Suprapubic skin (tissue), 4 donors: ENCODE measurements around the gene NSUN2. TPM values are rescaled to one million over a fixed set of nuclear protein-coding genes. Genes with fewer than 3 reads are reported as not detected.
"Not testable (repeated sequence)": the region's sequence is repeated elsewhere in the genome, so short reads cannot be mapped to it uniquely, and the experiment has no call there.

Experiments
- DNase-seq, 2 donors: peaks; one replicate each; pipeline ENCODE4 v3.0.0-alpha.2; 2019; ENCODE audit warnings: low spot score in 2 of 2
- H3K27ac ChIP-seq: fragments of 200-600 bp; sonication (generic); one replicate; pipeline ENCODE4 v1.5.1; 2019
- H3K27me3 ChIP-seq: fragments of 200-600 bp; sonication (generic); one replicate; pipeline ENCODE4 v1.5.1; 2019
- H3K36me3 ChIP-seq: fragments of 200-600 bp; sonication (generic); one replicate; pipeline ENCODE4 v1.5.1; 2019
- H3K4me1 ChIP-seq: fragments of 200-600 bp; sonication (generic); one replicate; pipeline ENCODE4 v1.5.1; 2019
- H3K4me3 ChIP-seq: fragments of 200-600 bp; sonication (generic); one replicate; pipeline ENCODE4 v1.5.1; 2019; ENCODE audit warnings: mild to moderate bottlenecking
- H3K9me3 ChIP-seq: fragments of 200-600 bp; sonication (generic); one replicate; pipeline ENCODE4 v1.5.1; 2019
- EP300 ChIP-seq: sonication (generic); formaldehyde crosslinking; IDR thresholded peaks from one replicate; pipeline ENCODE4 v1.6.1; 2017; ENCODE audit warnings: antibody characterized with exemption
- POLR2A ChIP-seq, 2 donors: fragments of 450-650 bp; IDR thresholded peaks; one replicate each; pipeline ENCODE4 v1.6.1; 2017; ENCODE audit warnings: antibody characterized with exemption in 2 of 2, mild to moderate bottlenecking in 2 of 2, moderate library complexity in 2 of 2
- POLR2AphosphoS5 ChIP-seq, 3 donors: sonication (generic); formaldehyde crosslinking; IDR thresholded peaks; one replicate each; pipeline ENCODE4 v1.6.1; 2017; ENCODE audit warnings: antibody characterized with exemption in 3 of 3
- WGBS: methylation state at CpG from one replicate; pipeline ENCODE4 v1.1.5; 2018; 5-methylcytosine and 5-hydroxymethylcytosine counted together
- total RNA-seq, 4 donors: library from RNA; depleted of rRNA; stranded (reverse); fragments of >200 nt; gene quantifications; one replicate each; pipeline ENCODE4 v1.1.0, GENCODE V29; 2016
- TF ChIP-seq, protein P1 (sequence below), 2 donors: fragments of 200-600 bp in 1 of 2; fragments of 450-650 bp in 1 of 2; sonication (generic) in 1 of 2; IDR thresholded peaks; one replicate each; pipeline ENCODE4 v1.5.1; 2016 to 2019; ENCODE audit warnings: antibody characterized with exemption in 2 of 2, mild to moderate bottlenecking in 1 of 2, moderate library complexity in 1 of 2

Gene NSUN2
- total RNA-seq, 4 donors from 2014 or later: 48.8 to 90.8 (median 56.4) TPM

DNA sequence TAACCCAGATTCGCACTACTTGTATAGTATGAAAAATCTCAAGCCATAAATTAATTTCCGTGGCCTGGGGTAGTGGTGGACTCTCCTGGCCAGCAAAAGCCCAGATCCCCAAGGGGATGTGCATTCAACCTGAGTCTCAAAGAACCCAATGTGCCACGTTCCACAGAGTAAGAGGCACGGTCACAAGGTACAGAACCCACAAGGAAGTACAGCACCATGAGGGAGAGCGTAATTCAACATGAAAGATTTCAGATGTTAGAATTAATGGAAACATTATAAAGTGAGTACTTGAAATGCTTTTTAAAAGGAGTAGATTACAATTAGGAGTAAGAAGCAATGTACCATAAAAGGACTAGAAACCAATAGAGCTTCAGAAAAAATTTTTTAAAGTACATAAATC is 23.8 kb upstream of the NSUN2 start:
- TF ChIP-seq EP300 (no peak), POLR2AphosphoS5 (IDR thresholded peaks at IDR 0.05) (no peak), POLR2A (IDR thresholded peaks at IDR 0.05) (no peak)
- TF ChIP-seq, protein P1, sequence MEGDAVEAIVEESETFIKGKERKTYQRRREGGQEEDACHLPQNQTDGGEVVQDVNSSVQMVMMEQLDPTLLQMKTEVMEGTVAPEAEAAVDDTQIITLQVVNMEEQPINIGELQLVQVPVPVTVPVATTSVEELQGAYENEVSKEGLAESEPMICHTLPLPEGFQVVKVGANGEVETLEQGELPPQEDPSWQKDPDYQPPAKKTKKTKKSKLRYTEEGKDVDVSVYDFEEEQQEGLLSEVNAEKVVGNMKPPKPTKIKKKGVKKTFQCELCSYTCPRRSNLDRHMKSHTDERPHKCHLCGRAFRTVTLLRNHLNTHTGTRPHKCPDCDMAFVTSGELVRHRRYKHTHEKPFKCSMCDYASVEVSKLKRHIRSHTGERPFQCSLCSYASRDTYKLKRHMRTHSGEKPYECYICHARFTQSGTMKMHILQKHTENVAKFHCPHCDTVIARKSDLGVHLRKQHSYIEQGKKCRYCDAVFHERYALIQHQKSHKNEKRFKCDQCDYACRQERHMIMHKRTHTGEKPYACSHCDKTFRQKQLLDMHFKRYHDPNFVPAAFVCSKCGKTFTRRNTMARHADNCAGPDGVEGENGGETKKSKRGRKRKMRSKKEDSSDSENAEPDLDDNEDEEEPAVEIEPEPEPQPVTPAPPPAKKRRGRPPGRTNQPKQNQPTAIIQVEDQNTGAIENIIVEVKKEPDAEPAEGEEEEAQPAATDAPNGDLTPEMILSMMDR (IDR thresholded peaks at IDR 0.05): no peak
- WGBS: over 99% methylated on average over 5 of the region's 5 CpGs
- Histone ChIP-seq H3K9me3 (no peaks in the 10 kb centered on the region), H3K4me3 (no peak overlapping the region), H3K36me3 (peaks cover 69% of the 10 kb centered on the region), H3K4me1 (no peaks in the 10 kb centered on the region), H3K27me3 (no peaks in the 10 kb centered on the region), H3K27ac (no peak overlapping the region)
- DNase-seq: no peak

DNA sequence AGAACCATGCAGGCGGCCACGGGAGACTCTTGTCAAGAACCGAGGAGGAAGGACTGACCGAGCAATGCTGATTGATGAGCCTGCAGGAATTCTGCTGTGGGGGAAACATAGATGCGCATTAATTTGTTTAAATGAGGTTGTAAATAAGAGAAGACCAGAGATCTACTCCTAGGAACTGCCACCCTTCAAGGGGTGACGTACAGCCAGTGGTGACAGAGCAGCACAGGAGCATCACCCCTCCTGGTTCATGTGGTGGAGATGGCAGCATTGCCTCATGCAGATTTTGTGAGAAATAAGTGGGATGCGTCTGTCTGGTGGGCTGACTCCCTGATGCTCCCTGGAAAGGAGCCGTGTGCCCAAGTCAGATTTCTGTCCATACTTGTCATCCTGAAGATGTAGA is 22.6 kb upstream of the NSUN2 start:
- TF ChIP-seq POLR2AphosphoS5 (IDR thresholded peaks at IDR 0.05): no peak
- no peak for TF ChIP-seq EP300
- TF ChIP-seq POLR2A (IDR thresholded peaks at IDR 0.05): no peak
- TF ChIP-seq, protein P1 (IDR thresholded peaks at IDR 0.05): no peak
- 97% methylated on average over 8 of the region's 8 CpGs for WGBS
- peaks cover 64% of the 10 kb centered on the region for H3K36me3 ChIP-seq
- H3K9me3 ChIP-seq: no peaks in the 10 kb centered on the region
- no peaks in the 10 kb centered on the region for H3K4me1 ChIP-seq
- no peak for DNase-seq
- H3K27ac ChIP-seq: no peak overlapping the region
- H3K27me3 ChIP-seq: no peaks in the 10 kb centered on the region
- H3K4me3 ChIP-seq: no peak overlapping the region

DNA sequence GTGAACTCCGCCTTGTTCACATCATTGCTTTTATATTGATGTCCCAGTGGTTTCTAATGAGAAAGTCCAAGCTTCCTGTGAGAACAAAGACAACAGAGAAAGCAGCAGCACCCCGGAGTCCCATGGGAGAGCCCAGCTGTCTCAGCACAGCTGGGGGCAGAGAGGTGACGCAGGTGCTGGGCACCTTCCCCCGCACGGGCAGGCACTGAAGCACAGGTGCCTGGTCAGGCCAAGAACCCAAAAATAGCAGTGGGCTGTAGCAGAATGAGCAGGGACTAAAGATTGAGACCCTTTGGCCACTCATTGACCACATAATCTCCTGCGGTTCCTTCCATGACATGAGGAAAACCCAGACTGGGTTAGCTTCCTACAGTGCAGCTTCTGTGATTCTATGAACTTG is 19.2 kb upstream of the NSUN2 start:
- no peak overlapping the region for H3K4me3 ChIP-seq
- WGBS: 95% methylated on average over 6 of the region's 6 CpGs
- DNase-seq: no peak
- H3K9me3 ChIP-seq: no peaks in the 10 kb centered on the region
- H3K27me3 ChIP-seq: no peaks in the 10 kb centered on the region
- peaks cover 39% of the 10 kb centered on the region for H3K36me3 ChIP-seq
- no peak overlapping the region for H3K27ac ChIP-seq
- no peaks in the 10 kb centered on the region for H3K4me1 ChIP-seq
- TF ChIP-seq EP300: no peak
- no peak for TF ChIP-seq POLR2AphosphoS5 (IDR thresholded peaks at IDR 0.05)
- TF ChIP-seq POLR2A (IDR thresholded peaks at IDR 0.05): no peak
- TF ChIP-seq, protein P1 (IDR thresholded peaks at IDR 0.05): no peak

DNA sequence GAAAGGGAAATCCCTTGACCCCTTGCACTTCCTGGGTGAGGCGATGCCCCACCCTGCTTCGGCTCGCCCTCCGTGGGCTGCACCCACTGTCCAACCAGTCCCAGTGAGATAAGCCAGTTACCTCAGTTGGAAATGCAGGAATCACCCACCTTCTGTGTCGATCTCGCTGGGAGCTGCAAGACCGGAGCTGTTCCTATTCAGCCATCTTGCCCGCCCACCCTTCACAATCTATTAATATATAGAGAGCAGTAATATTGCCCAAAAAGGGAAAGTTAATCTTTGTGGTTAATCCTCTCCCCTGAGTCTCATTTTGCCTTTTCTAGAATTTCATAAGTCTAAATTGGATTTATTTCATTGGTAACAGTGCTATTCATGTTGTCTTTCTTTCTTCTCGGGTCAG is 16.8 kb upstream of the NSUN2 start:
- H3K4me1 ChIP-seq: no peaks in the 10 kb centered on the region
- H3K36me3 ChIP-seq: peaks cover 20% of the 10 kb centered on the region
- no peaks in the 10 kb centered on the region for H3K27me3 ChIP-seq
- no peak overlapping the region for H3K27ac ChIP-seq
- WGBS: 94% methylated on average over 9 of the region's 9 CpGs
- H3K9me3 ChIP-seq: no peaks in the 10 kb centered on the region
- DNase-seq: no peak
- TF ChIP-seq, protein P1 (IDR thresholded peaks at IDR 0.05): no peak
- no peak for TF ChIP-seq POLR2A (IDR thresholded peaks at IDR 0.05)
- TF ChIP-seq EP300: no peak
- no peak for TF ChIP-seq POLR2AphosphoS5 (IDR thresholded peaks at IDR 0.05)
- no peak overlapping the region for H3K4me3 ChIP-seq

DNA sequence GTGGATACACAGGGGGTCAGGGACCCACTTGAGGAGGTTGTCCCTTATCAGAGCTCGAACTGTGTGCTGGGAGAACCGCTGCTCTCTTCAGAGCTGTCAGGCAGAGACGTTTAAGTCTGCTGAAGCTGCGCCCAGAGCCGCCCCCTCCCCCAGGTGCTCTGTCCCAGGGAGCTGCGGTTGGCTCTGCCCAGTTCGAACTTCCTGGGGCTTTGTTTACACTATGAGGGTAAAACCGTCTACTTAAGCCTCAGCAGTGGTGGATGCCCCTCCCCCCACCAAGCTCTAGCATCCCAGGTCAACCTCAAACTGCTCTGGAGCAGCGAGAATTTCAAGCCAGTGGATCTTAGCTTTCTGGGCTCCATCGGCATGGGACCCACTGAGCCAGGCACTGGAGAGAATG is 16.3 kb upstream of the NSUN2 start:
- Histone ChIP-seq H3K9me3 (no peaks in the 10 kb centered on the region), H3K36me3 (peaks cover 20% of the 10 kb centered on the region), H3K27ac (no peak overlapping the region), H3K4me1 (no peaks in the 10 kb centered on the region), H3K4me3 (no peak overlapping the region), H3K27me3 (no peaks in the 10 kb centered on the region)
- 84% methylated on average over 10 of the region's 10 CpGs for WGBS
- TF ChIP-seq POLR2A (IDR thresholded peaks at IDR 0.05) (no peak), POLR2AphosphoS5 (IDR thresholded peaks at IDR 0.05) (no peak), EP300 (no peak)
- TF ChIP-seq, protein P1 (IDR thresholded peaks at IDR 0.05): no peak
- no peak for DNase-seq

DNA sequence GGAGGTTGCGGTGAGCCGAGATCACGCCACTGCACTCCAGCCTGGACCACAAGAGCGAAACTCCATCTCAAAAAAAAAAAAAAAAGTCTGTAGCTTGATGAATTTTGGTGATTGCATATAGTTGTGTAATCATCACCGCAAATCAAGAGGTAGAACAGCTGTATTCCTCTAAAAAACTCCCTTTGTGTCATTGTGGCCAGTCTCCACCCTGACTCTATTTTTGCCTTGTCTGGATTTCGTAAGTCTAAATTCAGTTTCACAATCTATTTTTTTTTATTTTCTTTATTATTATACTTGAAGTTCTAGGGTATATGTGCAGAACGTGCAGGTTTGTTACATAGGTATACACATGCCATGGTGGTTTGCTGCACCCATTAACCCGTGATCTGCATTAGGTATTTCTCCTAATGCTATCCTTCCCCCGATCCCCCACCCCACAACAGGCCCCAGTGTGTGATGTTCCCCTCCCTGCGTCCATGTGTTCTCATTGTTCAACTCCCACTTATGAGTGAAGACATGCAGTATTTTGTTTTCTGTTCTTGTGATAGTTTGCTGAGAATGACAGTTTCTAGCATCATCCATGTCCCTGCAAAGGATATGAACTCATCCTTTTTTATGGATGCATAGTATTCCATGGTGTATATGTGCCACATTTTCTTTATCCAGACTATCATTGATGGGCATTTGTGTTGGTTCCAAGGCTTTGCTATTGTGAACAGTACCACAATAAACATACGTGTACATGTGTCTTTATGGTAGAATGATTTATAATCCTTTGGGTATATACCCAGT is 12.9 kb upstream of the NSUN2 start:
- 94% methylated on average over 11 of the region's 11 CpGs for WGBS
- H3K4me3 ChIP-seq, H3K36me3 ChIP-seq, H3K4me1 ChIP-seq, H3K27me3 ChIP-seq, H3K27ac ChIP-seq, H3K9me3 ChIP-seq, DNase-seq: not testable (repeated sequence)
